Upper lobe of left lung (tissue), 4 donors: ENCODE results near the gene SLC22A6.

Experiments used
- EP300 ChIP-seq, 4 donors: sonication (generic); formaldehyde crosslinking; IDR thresholded peaks; one replicate each; pipeline ENCODE4 v1.5.1; 2017; ENCODE audit warnings: antibody characterized with exemption in 4 of 4, control low read depth in 2 of 4
- POLR2AphosphoS5 ChIP-seq, 2 donors: sonication (generic); formaldehyde crosslinking; IDR thresholded peaks; one replicate each; pipeline ENCODE4 v1.5.1; 2017; ENCODE audit warnings: antibody characterized with exemption in 2 of 2
- TF ChIP-seq, protein P1 (sequence below), 6 experiments: fragments of 450-650 bp in 4 of 6; fragments of 200-600 bp in 2 of 6; sonication (generic) in 2 of 6; IDR thresholded peaks; one replicate each; pipeline ENCODE4 v1.5.1; 2016 to 2019; ENCODE audit warnings: antibody characterized with exemption in 6 of 6

DNA sequence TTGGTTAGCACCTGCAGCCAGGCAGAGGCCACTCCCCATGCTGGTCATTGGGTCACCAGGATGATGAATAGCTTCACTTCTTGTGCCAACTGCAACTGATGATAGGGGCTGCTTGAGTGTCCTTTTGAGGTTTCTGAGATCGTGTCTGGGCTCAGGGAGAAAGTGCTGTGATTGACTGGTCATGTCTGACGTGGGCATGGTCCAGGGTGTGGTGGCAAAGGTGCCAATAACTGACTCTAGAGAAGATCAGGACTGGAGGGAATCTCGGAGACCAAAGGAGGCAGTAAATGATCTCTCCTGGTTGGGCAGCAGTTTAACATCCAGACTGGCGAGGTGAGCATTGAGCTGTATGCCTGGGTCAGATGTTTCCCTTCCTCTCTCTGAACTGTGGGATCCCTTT is 10.0 kb upstream of the SLC22A6 start:
- TF ChIP-seq, protein P1, sequence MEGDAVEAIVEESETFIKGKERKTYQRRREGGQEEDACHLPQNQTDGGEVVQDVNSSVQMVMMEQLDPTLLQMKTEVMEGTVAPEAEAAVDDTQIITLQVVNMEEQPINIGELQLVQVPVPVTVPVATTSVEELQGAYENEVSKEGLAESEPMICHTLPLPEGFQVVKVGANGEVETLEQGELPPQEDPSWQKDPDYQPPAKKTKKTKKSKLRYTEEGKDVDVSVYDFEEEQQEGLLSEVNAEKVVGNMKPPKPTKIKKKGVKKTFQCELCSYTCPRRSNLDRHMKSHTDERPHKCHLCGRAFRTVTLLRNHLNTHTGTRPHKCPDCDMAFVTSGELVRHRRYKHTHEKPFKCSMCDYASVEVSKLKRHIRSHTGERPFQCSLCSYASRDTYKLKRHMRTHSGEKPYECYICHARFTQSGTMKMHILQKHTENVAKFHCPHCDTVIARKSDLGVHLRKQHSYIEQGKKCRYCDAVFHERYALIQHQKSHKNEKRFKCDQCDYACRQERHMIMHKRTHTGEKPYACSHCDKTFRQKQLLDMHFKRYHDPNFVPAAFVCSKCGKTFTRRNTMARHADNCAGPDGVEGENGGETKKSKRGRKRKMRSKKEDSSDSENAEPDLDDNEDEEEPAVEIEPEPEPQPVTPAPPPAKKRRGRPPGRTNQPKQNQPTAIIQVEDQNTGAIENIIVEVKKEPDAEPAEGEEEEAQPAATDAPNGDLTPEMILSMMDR (IDR thresholded peaks at IDR 0.05): no peak
- no peak for TF ChIP-seq POLR2AphosphoS5 (IDR thresholded peaks at IDR 0.05)
- no peak for TF ChIP-seq EP300 (IDR thresholded peaks at IDR 0.05)
